ENCODE data around the gene CPSF4L.

The CPSF4L gene

DNA sequence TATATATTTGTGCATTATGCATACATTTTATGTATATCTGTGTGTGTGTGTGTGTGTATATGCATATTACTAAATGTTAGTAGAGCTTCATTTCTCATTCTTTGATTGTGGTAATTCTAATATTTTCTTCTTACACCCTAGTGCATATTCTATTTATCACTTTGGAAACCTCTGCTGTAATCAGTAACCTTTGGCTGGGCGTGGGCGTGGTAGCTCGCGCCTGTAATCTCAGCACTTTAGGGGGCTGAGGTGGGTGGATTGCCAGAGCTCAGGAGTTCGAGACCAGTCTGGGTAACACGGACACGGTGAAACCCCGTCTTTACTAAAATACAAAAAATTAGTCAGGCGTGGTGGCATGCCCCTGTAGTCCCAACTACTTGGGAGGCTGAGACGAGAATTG lies 26.9 kb downstream of the CPSF4L start:
- no peak for TF ChIP-seq ZNF423 (tag by site-specific recombination; IDR thresholded peaks at IDR 0.05)
- no peak for TF ChIP-seq SCRT2 (tag by site-specific recombination; IDR thresholded peaks at IDR 0.05)
- peak; percentile 22; the same call in 1 of the 2 replicates for TF ChIP-seq ZFHX2 (tag by site-specific recombination; conservative IDR thresholded peaks at IDR 0.05)
- no peak overlapping the region for H3K27ac ChIP-seq (ENCODE audit: extremely low read depth, low read depth, low read length)
- no peaks in the 10 kb centered on the region for H3K9me3 ChIP-seq (ENCODE audit: control insufficient read depth, insufficient read depth, low read depth, low read length)
- ChIA-PET POLR2A (interaction anchor here (0.8 to 0.9 kb wide), 2 partner anchors 63 to 77 kb away, joined by 3 to 8 read pairs; partner anchors contain the start of gene CDC42EP4), CTCF (interaction anchor here (0.7 to 3.2 kb wide), 9 partner anchors 11 to 675 kb away, joined by 3 to 20 read pairs (median 4); partner anchors contain the start of gene COG1)
- H3K4me1 ChIP-seq (ENCODE audit: control insufficient read depth, insufficient read depth, low read length), result peaks cover 4% of the 10 kb centered on the region; the same call in 1 of the 2 replicates
- peaks cover 42 to 57% of the 10 kb centered on the region in 2 experiments for H3K36me3 ChIP-seq (ENCODE audit: control insufficient read depth in 2 of 2, insufficient read depth in 1 of 2, low read length in 2 of 2)
- H3K4me3 ChIP-seq (ENCODE audit: low read depth, low read length), result no peak overlapping the region

DNA sequence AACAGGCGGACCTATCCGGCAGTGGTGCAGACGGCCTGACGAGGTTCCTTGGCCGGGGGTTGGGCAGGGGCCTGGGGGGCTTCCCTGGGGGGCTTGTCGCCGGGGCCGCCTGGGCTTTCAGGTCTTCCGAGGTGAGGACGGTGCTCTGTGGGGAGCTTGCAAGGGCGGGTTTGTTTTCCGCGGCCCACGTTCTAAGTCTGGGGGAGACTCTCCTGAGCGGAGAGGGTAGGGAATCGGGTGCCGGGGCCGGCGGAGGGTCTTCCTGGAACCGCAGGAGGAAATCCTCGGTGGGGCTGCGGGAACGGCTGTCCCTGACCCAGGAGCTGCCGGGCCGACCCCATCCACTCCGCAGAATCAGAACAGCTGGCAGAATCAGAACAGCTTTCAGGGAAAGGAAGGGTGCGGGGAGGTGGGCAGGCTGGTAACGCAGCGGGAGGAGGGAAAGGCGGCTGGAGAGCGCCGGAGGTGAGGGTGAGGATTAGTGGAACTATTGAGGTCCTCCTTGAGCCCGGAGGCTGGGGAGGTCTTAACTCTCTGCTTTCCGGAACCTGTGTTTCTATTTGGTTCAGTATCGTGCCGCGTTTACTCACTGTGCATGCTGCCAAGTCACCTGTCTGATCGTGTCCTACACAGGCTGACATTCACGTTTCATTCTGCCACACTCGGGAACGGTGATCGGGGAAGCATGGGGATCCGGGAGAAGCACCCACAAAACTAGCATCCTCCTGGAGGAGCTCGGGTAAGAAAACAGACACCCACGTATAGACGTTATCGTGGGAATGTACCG lies 28.9 kb downstream of the CPSF4L start:
- Histone ChIP-seq H3K4me3 (ENCODE audit: low read depth, low read length) (peak overlapping the region; percentile 93), H3K9me3 (ENCODE audit: control insufficient read depth, insufficient read depth, low read depth, low read length) (no peaks in the 10 kb centered on the region), H3K4me1 (ENCODE audit: control insufficient read depth, insufficient read depth, low read length) (peaks cover 13% of the 10 kb centered on the region), H3K36me3 (ENCODE audit: control insufficient read depth in 2 of 2, insufficient read depth in 1 of 2, low read length in 2 of 2) (peaks cover 39 to 40% of the 10 kb centered on the region in 2 experiments), H3K27ac (ENCODE audit: extremely low read depth, low read depth, low read length) (peak overlapping the region; percentile 74)
- ChIA-PET POLR2A (interaction anchor here (0.6 to 3.0 kb wide), 22 partner anchors 10 to 642 kb away, joined by 3 to 23 read pairs (median 4); partner anchors contain the start of genes CDC42EP4 and COG1), CTCF (interaction anchor here (0.6 to 3.8 kb wide), 12 partner anchors 13 to 676 kb away, joined by 3 to 20 read pairs (median 6); no protein-coding TSS in a partner anchor)
- TF ChIP-seq, protein P1, sequence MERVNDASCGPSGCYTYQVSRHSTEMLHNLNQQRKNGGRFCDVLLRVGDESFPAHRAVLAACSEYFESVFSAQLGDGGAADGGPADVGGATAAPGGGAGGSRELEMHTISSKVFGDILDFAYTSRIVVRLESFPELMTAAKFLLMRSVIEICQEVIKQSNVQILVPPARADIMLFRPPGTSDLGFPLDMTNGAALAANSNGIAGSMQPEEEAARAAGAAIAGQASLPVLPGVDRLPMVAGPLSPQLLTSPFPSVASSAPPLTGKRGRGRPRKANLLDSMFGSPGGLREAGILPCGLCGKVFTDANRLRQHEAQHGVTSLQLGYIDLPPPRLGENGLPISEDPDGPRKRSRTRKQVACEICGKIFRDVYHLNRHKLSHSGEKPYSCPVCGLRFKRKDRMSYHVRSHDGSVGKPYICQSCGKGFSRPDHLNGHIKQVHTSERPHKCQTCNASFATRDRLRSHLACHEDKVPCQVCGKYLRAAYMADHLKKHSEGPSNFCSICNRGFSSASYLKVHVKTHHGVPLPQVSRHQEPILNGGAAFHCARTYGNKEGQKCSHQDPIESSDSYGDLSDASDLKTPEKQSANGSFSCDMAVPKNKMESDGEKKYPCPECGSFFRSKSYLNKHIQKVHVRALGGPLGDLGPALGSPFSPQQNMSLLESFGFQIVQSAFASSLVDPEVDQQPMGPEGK (tag by site-specific recombination; IDR thresholded peaks at IDR 0.05), result peak; percentile 60
- TF ChIP-seq SALL2 (tag by site-specific recombination; IDR thresholded peaks at IDR 0.05; ENCODE audit: borderline replicate concordance) (no peak), ZNF214 (tag by site-specific recombination; IDR thresholded peaks at IDR 0.05; ENCODE audit: borderline replicate concordance) (no peak), SCRT2 (tag by site-specific recombination; IDR thresholded peaks at IDR 0.05) (peak; percentile 73), ZNF341 (tag by site-specific recombination; IDR thresholded peaks at IDR 0.05; ENCODE audit: low read depth) (peak; percentile 98), ZNF24 (tag by site-specific recombination; IDR thresholded peaks at IDR 0.05) (no peak), ZBTB20 (tag by site-specific recombination; IDR thresholded peaks at IDR 0.05) (peak; percentile 78), ZNF664 (tag by site-specific recombination; IDR thresholded peaks at IDR 0.05) (no peak), SETDB1 (IDR thresholded peaks at IDR 0.05; ENCODE audit: insufficient read length, low read length) (no peak), GLI4 (tag by site-specific recombination; IDR thresholded peaks at IDR 0.05) (0 out of 2 replicates have a peak, but pooled peaks have one; percentile 32), ZNF184 (tag by site-specific recombination; IDR thresholded peaks at IDR 0.05) (no peak), ZSCAN30 (tag by site-specific recombination; IDR thresholded peaks at IDR 0.05) (0 out of 2 replicates have a peak, but pooled peaks have one; percentile 41), GLIS2 (tag by site-specific recombination; IDR thresholded peaks at IDR 0.05) (peak; percentile 32; the same call in 1 of the 2 replicates)
- TF ChIP-seq, protein P2, sequence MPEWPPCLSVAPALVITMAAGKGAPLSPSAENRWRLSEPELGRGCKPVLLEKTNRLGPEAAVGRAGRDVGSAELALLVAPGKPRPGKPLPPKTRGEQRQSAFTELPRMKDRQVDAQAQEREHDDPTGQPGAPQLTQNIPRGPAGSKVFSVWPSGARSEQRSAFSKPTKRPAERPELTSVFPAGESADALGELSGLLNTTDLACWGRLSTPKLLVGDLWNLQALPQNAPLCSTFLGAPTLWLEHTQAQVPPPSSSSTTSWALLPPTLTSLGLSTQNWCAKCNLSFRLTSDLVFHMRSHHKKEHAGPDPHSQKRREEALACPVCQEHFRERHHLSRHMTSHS (tag by site-specific recombination; IDR thresholded peaks at IDR 0.05), result no peak
- TF ChIP-seq, protein P3, sequence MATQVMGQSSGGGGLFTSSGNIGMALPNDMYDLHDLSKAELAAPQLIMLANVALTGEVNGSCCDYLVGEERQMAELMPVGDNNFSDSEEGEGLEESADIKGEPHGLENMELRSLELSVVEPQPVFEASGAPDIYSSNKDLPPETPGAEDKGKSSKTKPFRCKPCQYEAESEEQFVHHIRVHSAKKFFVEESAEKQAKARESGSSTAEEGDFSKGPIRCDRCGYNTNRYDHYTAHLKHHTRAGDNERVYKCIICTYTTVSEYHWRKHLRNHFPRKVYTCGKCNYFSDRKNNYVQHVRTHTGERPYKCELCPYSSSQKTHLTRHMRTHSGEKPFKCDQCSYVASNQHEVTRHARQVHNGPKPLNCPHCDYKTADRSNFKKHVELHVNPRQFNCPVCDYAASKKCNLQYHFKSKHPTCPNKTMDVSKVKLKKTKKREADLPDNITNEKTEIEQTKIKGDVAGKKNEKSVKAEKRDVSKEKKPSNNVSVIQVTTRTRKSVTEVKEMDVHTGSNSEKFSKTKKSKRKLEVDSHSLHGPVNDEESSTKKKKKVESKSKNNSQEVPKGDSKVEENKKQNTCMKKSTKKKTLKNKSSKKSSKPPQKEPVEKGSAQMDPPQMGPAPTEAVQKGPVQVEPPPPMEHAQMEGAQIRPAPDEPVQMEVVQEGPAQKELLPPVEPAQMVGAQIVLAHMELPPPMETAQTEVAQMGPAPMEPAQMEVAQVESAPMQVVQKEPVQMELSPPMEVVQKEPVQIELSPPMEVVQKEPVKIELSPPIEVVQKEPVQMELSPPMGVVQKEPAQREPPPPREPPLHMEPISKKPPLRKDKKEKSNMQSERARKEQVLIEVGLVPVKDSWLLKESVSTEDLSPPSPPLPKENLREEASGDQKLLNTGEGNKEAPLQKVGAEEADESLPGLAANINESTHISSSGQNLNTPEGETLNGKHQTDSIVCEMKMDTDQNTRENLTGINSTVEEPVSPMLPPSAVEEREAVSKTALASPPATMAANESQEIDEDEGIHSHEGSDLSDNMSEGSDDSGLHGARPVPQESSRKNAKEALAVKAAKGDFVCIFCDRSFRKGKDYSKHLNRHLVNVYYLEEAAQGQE (tag by site-specific recombination; IDR thresholded peaks at IDR 0.05), result peak; percentile 35; the same call in 1 of the 2 replicates
- TF ChIP-seq, protein P4, sequence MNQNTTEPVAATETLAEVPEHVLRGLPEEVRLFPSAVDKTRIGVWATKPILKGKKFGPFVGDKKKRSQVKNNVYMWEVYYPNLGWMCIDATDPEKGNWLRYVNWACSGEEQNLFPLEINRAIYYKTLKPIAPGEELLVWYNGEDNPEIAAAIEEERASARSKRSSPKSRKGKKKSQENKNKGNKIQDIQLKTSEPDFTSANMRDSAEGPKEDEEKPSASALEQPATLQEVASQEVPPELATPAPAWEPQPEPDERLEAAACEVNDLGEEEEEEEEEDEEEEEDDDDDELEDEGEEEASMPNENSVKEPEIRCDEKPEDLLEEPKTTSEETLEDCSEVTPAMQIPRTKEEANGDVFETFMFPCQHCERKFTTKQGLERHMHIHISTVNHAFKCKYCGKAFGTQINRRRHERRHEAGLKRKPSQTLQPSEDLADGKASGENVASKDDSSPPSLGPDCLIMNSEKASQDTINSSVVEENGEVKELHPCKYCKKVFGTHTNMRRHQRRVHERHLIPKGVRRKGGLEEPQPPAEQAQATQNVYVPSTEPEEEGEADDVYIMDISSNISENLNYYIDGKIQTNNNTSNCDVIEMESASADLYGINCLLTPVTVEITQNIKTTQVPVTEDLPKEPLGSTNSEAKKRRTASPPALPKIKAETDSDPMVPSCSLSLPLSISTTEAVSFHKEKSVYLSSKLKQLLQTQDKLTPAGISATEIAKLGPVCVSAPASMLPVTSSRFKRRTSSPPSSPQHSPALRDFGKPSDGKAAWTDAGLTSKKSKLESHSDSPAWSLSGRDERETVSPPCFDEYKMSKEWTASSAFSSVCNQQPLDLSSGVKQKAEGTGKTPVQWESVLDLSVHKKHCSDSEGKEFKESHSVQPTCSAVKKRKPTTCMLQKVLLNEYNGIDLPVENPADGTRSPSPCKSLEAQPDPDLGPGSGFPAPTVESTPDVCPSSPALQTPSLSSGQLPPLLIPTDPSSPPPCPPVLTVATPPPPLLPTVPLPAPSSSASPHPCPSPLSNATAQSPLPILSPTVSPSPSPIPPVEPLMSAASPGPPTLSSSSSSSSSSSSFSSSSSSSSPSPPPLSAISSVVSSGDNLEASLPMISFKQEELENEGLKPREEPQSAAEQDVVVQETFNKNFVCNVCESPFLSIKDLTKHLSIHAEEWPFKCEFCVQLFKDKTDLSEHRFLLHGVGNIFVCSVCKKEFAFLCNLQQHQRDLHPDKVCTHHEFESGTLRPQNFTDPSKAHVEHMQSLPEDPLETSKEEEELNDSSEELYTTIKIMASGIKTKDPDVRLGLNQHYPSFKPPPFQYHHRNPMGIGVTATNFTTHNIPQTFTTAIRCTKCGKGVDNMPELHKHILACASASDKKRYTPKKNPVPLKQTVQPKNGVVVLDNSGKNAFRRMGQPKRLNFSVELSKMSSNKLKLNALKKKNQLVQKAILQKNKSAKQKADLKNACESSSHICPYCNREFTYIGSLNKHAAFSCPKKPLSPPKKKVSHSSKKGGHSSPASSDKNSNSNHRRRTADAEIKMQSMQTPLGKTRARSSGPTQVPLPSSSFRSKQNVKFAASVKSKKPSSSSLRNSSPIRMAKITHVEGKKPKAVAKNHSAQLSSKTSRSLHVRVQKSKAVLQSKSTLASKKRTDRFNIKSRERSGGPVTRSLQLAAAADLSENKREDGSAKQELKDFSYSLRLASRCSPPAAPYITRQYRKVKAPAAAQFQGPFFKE (tag by site-specific recombination; IDR thresholded peaks at IDR 0.05; ENCODE audit: borderline replicate concordance), result no peak
- TF ChIP-seq, protein P5, sequence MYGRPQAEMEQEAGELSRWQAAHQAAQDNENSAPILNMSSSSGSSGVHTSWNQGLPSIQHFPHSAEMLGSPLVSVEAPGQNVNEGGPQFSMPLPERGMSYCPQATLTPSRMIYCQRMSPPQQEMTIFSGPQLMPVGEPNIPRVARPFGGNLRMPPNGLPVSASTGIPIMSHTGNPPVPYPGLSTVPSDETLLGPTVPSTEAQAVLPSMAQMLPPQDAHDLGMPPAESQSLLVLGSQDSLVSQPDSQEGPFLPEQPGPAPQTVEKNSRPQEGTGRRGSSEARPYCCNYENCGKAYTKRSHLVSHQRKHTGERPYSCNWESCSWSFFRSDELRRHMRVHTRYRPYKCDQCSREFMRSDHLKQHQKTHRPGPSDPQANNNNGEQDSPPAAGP (tag by site-specific recombination; IDR thresholded peaks at IDR 0.05), result no peak
